WTC11 (cell line): ENCODE results near the gene PRKCG. TPM values are rescaled to one million over a fixed set of nuclear protein-coding genes. Genes with fewer than 3 reads are reported as not detected.
A peak's percentile ranks its signal among the peaks of the same experiment; 100 is the strongest.

Source experiments
- ATAC-seq: fragments of 200-7000 bp; cut with Tn5 transposase; 2 replicates; pipeline ENCODE4 v1.10.0; 2021; ENCODE audit warnings: mild to moderate bottlenecking, moderate library complexity
- CTCF ChIA-PET: fragments of 300-600 bp; sonication (Branson Sonifier 250); formaldehyde crosslinking; loops from one replicate; lab custom pipeline; 2021; ENCODE audit warnings: antibody characterized with exemption; lab: Charles Lee
- POLR2A ChIA-PET: fragments of 350-600 bp; sonication (Branson Sonifier 250); formaldehyde crosslinking; loops from one replicate; lab custom pipeline; 2021; ENCODE audit warnings: antibody characterized with exemption; lab: Charles Lee
- DNase-seq: peaks from one replicate; pipeline ENCODE4 v3.0.0; 2021; ENCODE audit warnings: low spot score
- H3K27ac Mint-ChIP-seq: 2 replicates; pipeline ENCODE4 v1.8.0; 2021; ENCODE audit warnings: mixed read lengths
- H3K27me3 Mint-ChIP-seq: 2 replicates; pipeline ENCODE4 v1.8.0; 2021; ENCODE audit warnings: low read depth, mild to moderate bottlenecking, moderate library complexity, mixed read lengths
- H3K36me3 Mint-ChIP-seq: 2 replicates; pipeline ENCODE4 v1.8.0; 2021; ENCODE audit warnings: mixed read lengths
- H3K4me1 Mint-ChIP-seq: 2 replicates; pipeline ENCODE4 v1.8.0; 2022; ENCODE audit warnings: mixed read lengths
- H3K4me3 Mint-ChIP-seq: 2 replicates; pipeline ENCODE4 v1.8.0; 2021; ENCODE audit warnings: mild to moderate bottlenecking, moderate library complexity, mixed read lengths
- H3K9me3 Mint-ChIP-seq: 2 replicates; pipeline ENCODE4 v1.8.0; 2021; ENCODE audit warnings: mixed read lengths
- ATF3 ChIP-seq: sonication (generic); formaldehyde crosslinking; conservative IDR thresholded peaks from 2 replicates; pipeline ENCODE4 v1.8.1; 2022; ENCODE audit warnings: mild to moderate bottlenecking, missing genetic modification reagents
- CBFB ChIP-seq: sonication (generic); formaldehyde crosslinking; IDR thresholded peaks from 2 replicates; pipeline ENCODE4 v1.8.1; 2022; ENCODE audit warnings: mild to moderate bottlenecking, low read depth, missing genetic modification reagents
- CREM ChIP-seq: sonication (generic); formaldehyde crosslinking; IDR thresholded peaks from 2 replicates; pipeline ENCODE4 v1.8.1; 2022; ENCODE audit warnings: mild to moderate bottlenecking, missing genetic modification reagents, moderate library complexity
- CTCF ChIP-seq: fragments of 200-600 bp; IDR thresholded peaks from 2 replicates; pipeline ENCODE4 v1.8.0; 2022; ENCODE audit warnings: antibody characterized with exemption
- GRHL2 ChIP-seq: fragments of 250-450 bp; sonication (Bioruptor Pico); IDR thresholded peaks from 2 replicates; pipeline ENCODE4 v1.8.0; 2022; ENCODE audit warnings: mild to moderate bottlenecking, moderate library complexity; ENCODE audit not compliant: insufficient replicate concordance, severe bottlenecking
- MLX ChIP-seq: sonication (generic); formaldehyde crosslinking; IDR thresholded peaks from 2 replicates; pipeline ENCODE4 v1.8.1; 2023; ENCODE audit warnings: mild to moderate bottlenecking, missing genetic modification reagents, moderate library complexity
- NFYB ChIP-seq: sonication (generic); formaldehyde crosslinking; conservative IDR thresholded peaks from 2 replicates; pipeline ENCODE4 v1.8.0; 2022; ENCODE audit warnings: low read depth, missing genetic modification reagents
- PRDM15 ChIP-seq: sonication (generic); formaldehyde crosslinking; IDR thresholded peaks from 2 replicates; pipeline ENCODE4 v1.8.0; 2022; ENCODE audit warnings: missing genetic modification reagents
- PRRX2 ChIP-seq: fragments of 250-450 bp; sonication (Bioruptor Pico); IDR thresholded peaks from 2 replicates; pipeline ENCODE4 v1.8.0; 2021; ENCODE audit warnings: mild to moderate bottlenecking
- RELA ChIP-seq: sonication (generic); formaldehyde crosslinking; IDR thresholded peaks from 2 replicates; pipeline ENCODE4 v1.8.1; 2022; ENCODE audit warnings: missing genetic modification reagents, mild to moderate bottlenecking, borderline replicate concordance
- TEAD4 ChIP-seq: sonication (generic); formaldehyde crosslinking; IDR thresholded peaks from 2 replicates; pipeline ENCODE4 v1.8.0; 2022; ENCODE audit warnings: mild to moderate bottlenecking, missing genetic modification reagents
- TP53 ChIP-seq: sonication (generic); formaldehyde crosslinking; IDR thresholded peaks from 2 replicates; pipeline ENCODE4 v1.8.1; 2023; ENCODE audit warnings: mild to moderate bottlenecking, missing genetic modification reagents
- ZBTB21 ChIP-seq: sonication (generic); formaldehyde crosslinking; IDR thresholded peaks from 2 replicates; pipeline ENCODE4 v1.8.1; 2023; ENCODE audit warnings: mild to moderate bottlenecking, missing genetic modification reagents, borderline replicate concordance
- ZMAT4 ChIP-seq: fragments of 250-450 bp; sonication (Bioruptor Pico); IDR thresholded peaks from 2 replicates; pipeline ENCODE4 v1.9.0; 2021; ENCODE audit warnings: mild to moderate bottlenecking
- ZNF138 ChIP-seq: sonication (generic); formaldehyde crosslinking; conservative IDR thresholded peaks from 2 replicates; pipeline ENCODE4 v1.8.1; 2022; ENCODE audit warnings: mild to moderate bottlenecking, moderate library complexity, missing genetic modification reagents
- ZNF219 ChIP-seq: sonication (generic); formaldehyde crosslinking; IDR thresholded peaks from 2 replicates; pipeline ENCODE4 v1.8.0; 2023; ENCODE audit warnings: missing genetic modification reagents, mild to moderate bottlenecking, borderline replicate concordance
- ZNF263 ChIP-seq: sonication (generic); formaldehyde crosslinking; IDR thresholded peaks from 2 replicates; pipeline ENCODE4 v1.8.1; 2022; ENCODE audit warnings: low read depth, mild to moderate bottlenecking, moderate library complexity, missing genetic modification reagents
- ZNF281 ChIP-seq: sonication (generic); formaldehyde crosslinking; IDR thresholded peaks from 2 replicates; pipeline ENCODE4 v1.8.0; 2023; ENCODE audit warnings: mild to moderate bottlenecking, missing genetic modification reagents
- ZNF317 ChIP-seq: sonication (generic); formaldehyde crosslinking; IDR thresholded peaks from 2 replicates; pipeline ENCODE4 v1.8.1; 2023; ENCODE audit warnings: low read depth, mild to moderate bottlenecking, moderate library complexity, missing genetic modification reagents, borderline replicate concordance
- ZNF512 ChIP-seq: sonication (generic); formaldehyde crosslinking; IDR thresholded peaks from 2 replicates; pipeline ENCODE4 v1.8.1; 2022; ENCODE audit warnings: missing genetic modification reagents, borderline replicate concordance
- total RNA-seq: library from RNA; stranded (reverse); gene quantifications from 3 replicates; pipeline ENCODE4 v1.2.3, GENCODE V29; 2021

Gene PRKCG
- total RNA-seq, 1 experiment from 2014 or later, result 23.0 TPM

- POLR2A ChIA-PET, result interaction anchor here (1.0 to 2.0 kb wide), 2 partner anchors 36 to 38 kb away, joined by 4 to 8 read pairs; partner anchors contain the start of gene MYADM
- ATAC-seq (no peak), DNase-seq (no peak)
- H3K9me3 Mint-ChIP-seq, result no peaks in the 10 kb centered on the region
- TF ChIP-seq ZNF512 (CRISPR knock-in tag), result 0 out of 2 replicates have a peak, but pooled peaks have one; percentile 73
- 0 out of 2 replicates have a peak, but pooled peaks have one; percentile 20 for TF ChIP-seq ZNF263 (CRISPR knock-in tag)
- no peak for TF ChIP-seq CREM (CRISPR knock-in tag)
- CTCF ChIA-PET, result interaction anchor here (0.6 to 3.2 kb wide), 23 partner anchors 9 to 231 kb away, joined by 3 to 23 read pairs (median 4); partner anchors contain the start of gene MYADM
- peak overlapping the region; percentile 88 for H3K4me3 Mint-ChIP-seq
- peaks cover 7% of the 10 kb centered on the region; the same call in 1 of the 2 replicates for H3K36me3 Mint-ChIP-seq
- peaks cover 54% of the 10 kb centered on the region for H3K27me3 Mint-ChIP-seq
- no peak overlapping the region for H3K27ac Mint-ChIP-seq
- peaks cover 33% of the 10 kb centered on the region for H3K4me1 Mint-ChIP-seq
Measured at GRCh38 chr19:53905787-53906186, 23.8 kb downstream of the PRKCG start.

- Mint-ChIP-seq H3K27me3 (peaks cover 61% of the 10 kb centered on the region), H3K4me3 (peak overlapping the region; percentile 88), H3K4me1 (peaks cover 34% of the 10 kb centered on the region), H3K27ac (no peak overlapping the region; the same call in 1 of the 2 replicates), H3K9me3 (no peaks in the 10 kb centered on the region), H3K36me3 (0 out of 2 replicates have a peak, but pooled peaks cover 4% of the 10 kb centered on the region)
- ATAC-seq (peak; percentile 15), DNase-seq (peak; percentile 89)
- ChIA-PET CTCF (interaction anchor here (0.5 to 3.2 kb wide), 30 partner anchors 8 to 230 kb away, joined by 3 to 23 read pairs (median 4); partner anchors contain the start of gene MYADM), POLR2A (interaction anchor here (0.6 to 2.0 kb wide), 3 partner anchors 36 to 84 kb away, joined by 4 to 8 read pairs (median 4); partner anchors contain the start of gene MYADM)
- TF ChIP-seq ZBTB21 (CRISPR knock-in tag) (no peak), ZNF138 (CRISPR knock-in tag) (peak; percentile 64; the same call in 1 of the 2 replicates), CTCF (peak; percentile 98), CBFB (CRISPR knock-in tag) (peak; percentile 91), PRDM15 (CRISPR knock-in tag) (no peak), ATF3 (CRISPR knock-in tag) (no peak), MLX (CRISPR knock-in tag) (no peak), ZNF317 (no peak), TEAD4 (no peak), TP53 (CRISPR knock-in tag) (no peak), NFYB (CRISPR knock-in tag) (no peak), ZNF281 (CRISPR knock-in tag) (no peak), PRRX2 (CRISPR knock-in tag) (no peak), ZMAT4 (no peak), ZNF219 (CRISPR knock-in tag) (no peak), GRHL2 (CRISPR knock-in tag) (no peak), RELA (CRISPR knock-in tag) (no peak)
Measured at GRCh38 chr19:53906211-53907192, 24.5 kb downstream of the PRKCG start.
